Stimulated activated CD4-positive, alpha-beta T cell treated with anti-CD3 and anti-CD28 coated beads, TNF-alpha, amount 100 ng/mL, for 1 hour (primary cell): ENCODE measurements around the gene PPP1R13L.
A peak's percentile ranks its signal among the peaks of the same experiment; 100 is the strongest.

Experiments
- DNase-seq, 3 donors: peaks; one replicate each; pipeline ENCODE4 v3.0.0-alpha.2; 2020; ENCODE audit warnings: low read depth in 3 of 3, low spot score in 1 of 3

Gene PPP1R13L, protein sequence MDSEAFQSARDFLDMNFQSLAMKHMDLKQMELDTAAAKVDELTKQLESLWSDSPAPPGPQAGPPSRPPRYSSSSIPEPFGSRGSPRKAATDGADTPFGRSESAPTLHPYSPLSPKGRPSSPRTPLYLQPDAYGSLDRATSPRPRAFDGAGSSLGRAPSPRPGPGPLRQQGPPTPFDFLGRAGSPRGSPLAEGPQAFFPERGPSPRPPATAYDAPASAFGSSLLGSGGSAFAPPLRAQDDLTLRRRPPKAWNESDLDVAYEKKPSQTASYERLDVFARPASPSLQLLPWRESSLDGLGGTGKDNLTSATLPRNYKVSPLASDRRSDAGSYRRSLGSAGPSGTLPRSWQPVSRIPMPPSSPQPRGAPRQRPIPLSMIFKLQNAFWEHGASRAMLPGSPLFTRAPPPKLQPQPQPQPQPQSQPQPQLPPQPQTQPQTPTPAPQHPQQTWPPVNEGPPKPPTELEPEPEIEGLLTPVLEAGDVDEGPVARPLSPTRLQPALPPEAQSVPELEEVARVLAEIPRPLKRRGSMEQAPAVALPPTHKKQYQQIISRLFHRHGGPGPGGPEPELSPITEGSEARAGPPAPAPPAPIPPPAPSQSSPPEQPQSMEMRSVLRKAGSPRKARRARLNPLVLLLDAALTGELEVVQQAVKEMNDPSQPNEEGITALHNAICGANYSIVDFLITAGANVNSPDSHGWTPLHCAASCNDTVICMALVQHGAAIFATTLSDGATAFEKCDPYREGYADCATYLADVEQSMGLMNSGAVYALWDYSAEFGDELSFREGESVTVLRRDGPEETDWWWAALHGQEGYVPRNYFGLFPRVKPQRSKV

GRCh38 chr19:45404557-45405434 is at the start of gene PPP1R13L:
Gene PPP1R13L (minus strand): TSS chr19:45405069. CDS start chr19:45398318, 6,751 bp downstream.
- peak in 1 of 3 donors; percentile 33 for DNase-seq

- no peak for DNase-seq
Measured at GRCh38 chr19:45451850-45452387, 47.0 kb upstream of the PPP1R13L start.

DNA sequence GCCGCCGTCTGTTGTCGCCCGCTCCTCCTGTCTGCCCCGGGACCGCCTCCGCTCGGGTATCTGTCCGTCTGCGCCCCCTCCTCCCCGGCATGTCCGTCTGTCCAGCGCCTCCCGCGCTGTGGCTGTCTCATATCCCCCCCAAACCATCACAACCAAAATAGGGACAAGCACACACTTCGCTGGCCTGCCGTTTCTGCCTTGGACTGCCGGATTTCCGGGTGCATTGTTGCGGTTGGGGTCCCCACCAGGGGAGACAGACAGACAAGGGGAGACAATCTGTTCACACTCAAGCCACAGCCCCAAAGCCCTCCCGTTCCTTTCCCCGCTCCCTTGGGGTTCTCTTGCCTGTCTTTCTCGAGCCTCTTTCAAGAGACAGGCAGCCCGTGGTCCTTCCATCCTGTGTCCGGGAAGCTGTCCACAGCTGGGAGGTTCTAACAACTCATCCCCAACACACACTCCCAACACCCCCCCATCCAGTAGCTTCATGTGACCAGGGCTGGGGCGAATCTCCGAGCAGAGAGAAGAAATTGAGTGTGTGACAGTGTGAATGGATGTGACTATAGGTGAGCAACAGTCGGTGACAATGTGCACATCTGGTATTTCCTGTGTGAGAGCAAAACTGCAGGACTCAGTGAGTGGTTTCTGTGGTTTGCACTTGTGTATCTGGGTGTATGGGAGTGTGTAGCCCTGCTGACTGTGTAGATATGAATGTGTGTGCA is 46.4 kb upstream of the PPP1R13L start:
- no peak for DNase-seq

- DNase-seq, result no peak
Measured at GRCh38 chr19:45450012-45450333, 45.1 kb upstream of the PPP1R13L start.

DNA sequence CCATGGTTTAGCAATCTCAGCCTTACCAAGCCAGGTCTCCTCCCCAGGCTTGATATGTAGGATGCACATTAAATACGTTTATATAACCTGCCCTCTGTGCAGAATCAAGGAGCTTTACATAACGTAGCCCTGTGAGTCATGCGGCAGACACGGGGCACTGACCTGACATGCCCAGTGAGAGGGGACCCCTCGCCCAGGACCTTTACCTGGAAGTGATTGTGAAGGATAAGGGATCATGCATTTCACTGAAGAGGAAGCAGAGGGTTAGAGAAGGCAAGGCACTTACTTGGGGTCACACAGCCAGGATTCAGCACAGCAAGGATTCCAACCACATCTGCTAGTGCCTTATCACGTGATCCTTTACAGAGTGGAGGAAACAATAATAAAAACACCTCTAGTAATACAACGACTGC is 44.0 kb upstream of the PPP1R13L start:
- no peak for DNase-seq

GRCh38 chr19:45448425-45448756 is 43.5 kb upstream of the PPP1R13L start:
- DNase-seq, result no peak

- DNase-seq, result no peak
Measured at GRCh38 chr19:45446944-45447343, 42.1 kb upstream of the PPP1R13L start.

- DNase-seq, result no peak
Measured at GRCh38 chr19:45446295-45446694, 41.4 kb upstream of the PPP1R13L start.

DNA sequence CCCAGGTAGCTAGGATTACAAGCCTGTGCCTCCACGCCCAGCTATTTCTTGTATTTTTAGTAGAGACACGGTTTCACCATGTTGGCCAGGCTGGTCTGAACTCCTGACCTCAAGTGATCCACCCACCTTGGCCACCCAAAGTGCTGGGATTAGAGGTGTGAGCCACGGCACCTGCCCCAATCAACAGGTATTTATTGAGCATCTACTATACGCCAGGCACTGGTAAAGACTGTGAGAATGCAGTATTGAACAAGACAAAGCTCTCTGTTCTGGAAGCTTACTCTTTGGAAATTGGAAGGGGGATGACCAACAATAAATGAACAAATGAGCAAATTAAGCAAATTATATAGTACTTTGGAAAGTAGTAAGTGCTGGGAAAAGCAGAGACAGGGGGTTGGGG is 40.3 kb upstream of the PPP1R13L start:
- no peak for DNase-seq

- peak in 1 of 3 donors; percentile 57 for DNase-seq
Measured at GRCh38 chr19:45444318-45445041, 39.6 kb upstream of the PPP1R13L start.

GRCh38 chr19:45443462-45444317 is 38.8 kb upstream of the PPP1R13L start:
- no peak for DNase-seq

- no peak for DNase-seq
Measured at GRCh38 chr19:45442778-45443461, 38.1 kb upstream of the PPP1R13L start.

DNA sequence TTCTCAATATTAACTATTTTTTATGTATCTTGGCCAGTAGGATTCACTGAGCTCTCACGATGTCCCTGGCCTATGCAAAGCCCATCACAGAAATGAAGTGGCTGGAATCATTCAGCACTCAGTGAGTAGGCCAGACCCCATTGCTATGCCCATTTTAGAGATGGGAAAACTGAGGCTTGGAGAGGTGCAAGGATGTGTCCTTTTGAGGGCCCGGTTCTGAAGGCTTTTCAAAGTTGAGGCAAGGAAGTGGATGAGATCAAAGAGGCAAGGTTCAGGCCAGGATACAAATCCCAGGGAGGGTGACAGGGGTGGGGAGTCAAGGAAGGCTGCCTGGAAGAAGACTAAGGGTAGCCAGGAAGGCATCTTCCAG is 37.5 kb upstream of the PPP1R13L start:
- DNase-seq, result no peak

DNA sequence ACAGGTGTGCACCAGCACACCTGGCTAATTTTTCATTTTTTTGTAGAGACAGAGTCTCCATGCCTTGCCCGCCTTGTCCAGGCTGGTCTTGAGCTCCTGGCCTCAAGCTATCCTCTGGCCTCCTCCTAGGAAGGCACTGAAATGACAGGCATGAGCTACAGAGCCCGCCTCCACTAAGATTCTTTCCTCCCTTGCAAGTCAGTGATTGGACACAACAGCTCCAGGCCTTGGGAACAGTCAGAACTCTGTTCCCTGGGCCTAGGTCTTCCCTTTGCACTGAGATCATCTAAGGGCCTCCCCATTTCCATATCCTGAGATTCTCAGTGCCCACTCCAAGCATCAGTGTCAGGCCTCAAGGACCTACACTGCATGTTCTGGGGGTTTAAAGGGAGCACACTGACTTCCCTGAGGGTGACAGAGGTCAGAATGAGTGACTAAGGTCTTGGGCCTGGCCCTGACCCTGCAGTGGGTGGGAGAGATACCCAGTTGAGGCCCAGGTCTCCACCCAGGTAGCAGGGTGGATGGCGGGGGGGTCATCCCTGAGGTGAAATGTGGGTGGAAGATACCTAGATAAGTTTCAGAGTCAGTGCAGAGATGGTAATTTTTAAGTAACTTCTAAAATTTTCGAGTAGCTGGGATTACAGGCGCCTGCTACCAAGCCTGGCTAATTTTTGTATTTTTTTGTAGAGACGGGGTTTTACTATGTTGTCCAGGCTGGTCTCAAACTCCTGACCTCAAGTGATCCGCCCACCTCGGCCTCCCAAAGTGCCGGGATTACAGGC is 36.2 kb upstream of the PPP1R13L start:
- DNase-seq, result no peak

GRCh38 chr19:45440259-45440638 is 35.4 kb upstream of the PPP1R13L start:
- DNase-seq, result no peak

DNA sequence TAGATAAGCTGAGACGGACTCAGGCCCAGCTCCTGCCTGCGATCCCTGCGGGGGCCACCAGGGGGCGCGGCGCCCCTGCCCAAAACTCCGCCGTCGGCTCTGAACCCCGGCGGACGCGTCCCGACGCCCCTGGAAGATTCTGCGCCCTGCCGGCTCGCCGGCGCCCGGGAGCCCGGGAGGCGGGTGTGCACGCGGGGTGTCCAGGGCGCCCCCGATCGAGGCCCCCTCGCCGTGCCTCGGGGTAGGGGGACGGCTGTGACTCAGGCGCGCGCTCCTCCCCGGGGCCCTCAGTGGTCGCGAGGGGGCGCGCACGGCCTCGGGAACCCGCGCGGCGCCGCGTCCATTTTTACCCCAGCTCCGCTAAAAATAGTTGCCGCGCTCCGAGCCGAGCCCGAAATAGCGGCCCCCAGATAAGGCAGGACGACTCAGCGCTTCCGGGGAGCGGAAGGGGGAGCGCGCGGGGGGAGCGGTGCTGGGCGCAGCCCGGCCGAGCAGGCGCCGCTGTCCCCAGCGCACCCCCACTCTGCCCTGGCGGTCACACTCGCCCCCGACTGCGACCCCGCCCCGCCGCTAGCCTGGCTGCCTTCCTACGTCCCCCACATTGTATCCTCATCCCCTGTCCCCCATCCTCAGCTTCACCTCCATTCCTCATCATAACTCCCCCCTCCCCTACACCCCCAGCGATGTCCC is 34.8 kb upstream of the PPP1R13L start:
- peak; percentile 56 to 79 (median 77) for DNase-seq

GRCh38 chr19:45439190-45439568 is 34.3 kb upstream of the PPP1R13L start:
- DNase-seq, result no peak
